ENCODE results near the gene ARHGAP15.

Gene ARHGAP15

DNA sequence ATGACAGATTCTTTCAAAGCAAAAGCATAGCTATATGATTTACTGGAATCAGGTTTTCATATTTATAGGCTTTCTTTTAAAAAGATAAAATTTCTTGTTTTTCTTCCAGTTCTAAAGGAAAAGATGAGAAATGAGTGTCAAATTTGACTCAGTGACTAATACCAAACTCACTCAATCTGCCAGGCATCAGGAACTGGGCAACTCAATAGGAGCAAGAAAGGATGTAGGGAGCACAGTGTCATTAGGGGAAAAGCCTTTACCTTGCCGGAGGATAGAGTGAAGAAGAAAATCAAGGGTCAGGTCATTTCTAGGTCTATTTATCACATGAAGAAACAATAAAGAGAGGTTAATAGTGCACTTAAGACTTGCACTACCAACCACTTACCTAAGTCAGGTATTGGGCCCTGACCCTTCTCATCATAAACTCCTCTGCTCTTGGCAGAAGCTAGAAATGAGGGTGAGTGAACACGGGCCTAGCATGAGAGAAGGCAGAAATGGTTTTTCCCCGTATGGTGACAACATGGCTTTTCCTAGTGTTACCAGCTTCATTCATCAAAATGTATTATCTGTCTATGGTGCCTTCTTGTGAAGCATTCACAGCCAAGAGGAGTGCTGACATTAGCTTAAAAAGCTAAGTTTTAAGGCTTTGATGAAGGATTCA, 151.0 kb downstream of the ARHGAP15 start:
- no peak for DNase-seq

DNA sequence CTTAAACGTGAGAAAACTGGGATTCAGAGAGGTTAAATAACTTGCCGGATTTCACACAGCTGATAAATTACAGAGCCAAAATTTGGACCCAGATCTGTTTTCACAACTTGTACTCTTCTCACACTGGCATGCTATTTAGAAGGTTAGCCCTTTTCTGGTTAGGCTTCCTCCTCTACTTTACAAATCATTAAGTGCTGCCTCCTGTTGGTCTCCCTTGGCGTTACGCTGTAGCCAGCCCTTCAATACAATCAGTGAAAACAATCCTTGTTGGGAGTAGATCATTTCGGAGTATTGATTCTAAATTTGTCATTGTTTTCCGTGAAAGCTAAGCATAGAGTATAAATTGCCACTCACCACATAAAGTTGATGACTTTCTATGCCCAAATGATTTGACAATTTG, 153.5 kb downstream of the ARHGAP15 start:
- peak; percentile 52 to 59 for DNase-seq

DNA sequence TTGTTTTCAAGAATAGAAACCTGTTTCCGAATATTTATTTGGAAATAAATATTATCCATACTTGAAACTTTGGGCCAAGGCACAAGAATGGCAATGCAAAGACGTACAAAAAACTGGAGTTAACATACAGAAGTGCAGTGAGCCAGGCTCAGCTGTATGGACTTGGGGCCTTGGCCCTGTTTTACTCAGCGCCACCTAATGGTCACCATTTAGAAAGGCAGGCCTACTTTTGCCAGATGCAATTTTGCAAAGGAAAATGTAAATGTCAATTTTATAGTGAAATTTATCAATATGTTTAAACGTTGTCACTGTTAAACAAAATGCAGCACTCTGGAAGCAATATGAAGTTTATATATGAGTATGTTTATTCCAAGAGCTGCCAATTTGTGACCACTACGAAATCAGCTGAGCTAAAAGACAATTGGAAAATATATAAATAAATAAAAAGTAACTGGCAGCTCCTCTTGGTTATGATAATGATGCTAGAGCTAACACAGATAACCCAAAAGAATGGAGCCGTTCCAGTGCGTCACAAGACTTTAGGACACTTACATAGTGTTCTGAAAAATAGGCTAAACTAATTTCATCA, 155.0 kb downstream of the ARHGAP15 start:
- DNase-seq: no peak

DNA sequence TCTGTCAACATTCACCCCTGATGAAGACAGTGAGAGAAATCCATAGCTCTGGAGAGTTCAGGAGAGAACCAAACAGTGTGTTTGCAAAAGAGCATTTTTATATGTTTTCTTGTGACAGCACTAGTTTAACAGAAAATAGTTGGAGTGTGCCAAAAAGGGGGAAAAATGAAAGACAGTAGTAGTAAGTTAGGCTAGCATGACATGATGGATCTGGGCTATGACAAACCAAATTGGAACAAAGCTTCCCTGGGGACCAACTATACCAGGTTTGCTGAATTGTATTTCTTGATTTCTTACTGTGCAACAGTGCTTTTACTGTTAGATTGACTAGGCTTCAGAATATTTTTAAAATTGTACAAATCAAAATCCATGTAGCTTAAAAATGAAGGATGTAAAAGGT, 159.8 kb downstream of the ARHGAP15 start:
- no peak for DNase-seq

DNA sequence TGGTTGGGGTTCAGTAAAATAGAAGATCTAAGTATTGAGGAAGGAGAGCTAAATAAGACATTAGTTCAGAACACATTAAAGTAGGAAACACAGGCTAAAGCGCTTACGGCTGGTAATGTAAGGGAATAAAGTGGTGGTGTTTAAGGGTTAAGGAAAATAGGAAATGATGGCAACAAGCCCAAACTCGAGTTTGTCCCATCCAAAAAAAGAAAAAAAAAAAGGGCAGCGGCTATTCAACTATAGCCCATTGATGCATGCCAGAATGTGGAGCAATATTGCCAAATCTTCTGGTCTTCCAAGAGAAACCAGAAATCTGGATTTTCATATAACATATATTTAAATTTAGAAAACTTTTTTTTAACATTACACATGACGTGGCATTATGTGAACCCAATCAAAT, 161.0 kb downstream of the ARHGAP15 start:
- no peak for DNase-seq

DNA sequence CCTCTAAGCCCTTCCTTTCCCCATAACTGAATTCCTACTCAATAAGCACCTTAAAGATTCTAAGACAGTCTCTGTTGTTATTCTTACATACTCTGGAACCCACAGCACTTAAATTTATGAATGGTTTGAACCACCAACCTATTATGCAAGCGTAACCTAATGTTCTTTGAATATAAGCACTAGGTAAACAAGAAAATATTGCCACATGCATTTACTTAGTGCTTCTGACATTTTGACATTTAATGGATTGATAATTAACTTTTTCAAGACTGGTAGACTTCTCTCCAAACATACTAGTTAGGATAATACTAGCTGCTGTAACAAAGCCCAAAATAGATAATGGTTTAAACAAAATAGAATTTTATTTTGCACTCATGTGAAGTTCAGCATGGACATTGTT, 164.8 kb downstream of the ARHGAP15 start:
- DNase-seq: no peak

DNA sequence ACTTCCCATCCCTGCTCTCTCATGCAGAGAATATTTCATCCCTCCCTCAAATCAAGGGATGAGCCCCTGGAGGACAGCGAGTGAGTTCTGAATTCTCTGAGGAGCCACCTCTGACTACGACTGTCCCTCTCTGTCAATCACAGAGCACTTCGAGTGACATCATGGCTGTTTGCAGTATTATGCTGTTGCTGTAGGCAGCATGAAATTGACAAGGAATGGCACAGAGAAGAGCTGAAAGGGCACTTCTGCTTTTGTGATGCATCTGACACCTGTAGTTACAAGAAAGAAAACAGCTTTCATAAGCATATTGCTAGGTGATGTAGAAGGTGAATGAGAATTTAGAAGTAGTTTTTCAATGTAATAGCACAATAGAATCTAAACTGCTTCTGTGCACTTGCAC, 166.9 kb downstream of the ARHGAP15 start:
- no peak for DNase-seq

DNA sequence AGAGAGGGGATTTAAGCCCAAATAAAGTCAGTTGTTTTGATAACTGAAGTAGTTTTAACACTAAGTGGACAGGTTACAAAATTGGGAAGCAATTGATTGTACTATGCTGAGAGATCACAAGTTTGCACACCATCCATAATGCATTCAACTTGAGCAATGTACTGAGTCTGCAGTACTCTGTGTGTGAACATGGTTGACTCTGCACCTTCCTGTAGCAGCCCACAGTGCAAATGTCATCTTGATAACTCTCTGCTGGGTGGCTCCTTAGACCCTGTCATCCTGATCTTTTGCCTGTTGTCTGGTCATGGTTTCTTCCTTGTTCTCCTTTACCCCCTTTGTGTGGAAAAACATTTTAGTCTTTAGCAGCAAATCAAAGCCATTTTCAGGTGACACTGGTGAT, 168.0 kb downstream of the ARHGAP15 start:
- DNase-seq: no peak

DNA sequence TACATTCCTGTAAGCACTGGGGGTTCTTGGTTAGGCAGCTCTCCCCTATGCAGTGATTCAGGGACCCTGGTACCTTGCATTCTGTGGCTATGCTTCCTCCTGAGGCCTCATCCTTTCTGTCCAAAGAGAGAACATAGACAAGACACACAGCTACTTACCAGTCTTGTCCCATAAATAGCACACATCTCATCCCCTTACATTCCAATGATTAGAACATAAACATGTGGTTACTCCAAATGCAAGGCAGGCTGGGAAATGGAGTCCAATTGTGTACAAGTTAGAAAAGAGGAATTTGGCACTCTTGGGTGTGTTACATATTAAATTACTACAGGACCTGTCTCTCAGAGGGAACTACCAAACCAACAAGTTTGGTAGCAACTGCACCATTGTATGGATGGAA, 171.3 kb downstream of the ARHGAP15 start:
- DNase-seq: no peak

DNA sequence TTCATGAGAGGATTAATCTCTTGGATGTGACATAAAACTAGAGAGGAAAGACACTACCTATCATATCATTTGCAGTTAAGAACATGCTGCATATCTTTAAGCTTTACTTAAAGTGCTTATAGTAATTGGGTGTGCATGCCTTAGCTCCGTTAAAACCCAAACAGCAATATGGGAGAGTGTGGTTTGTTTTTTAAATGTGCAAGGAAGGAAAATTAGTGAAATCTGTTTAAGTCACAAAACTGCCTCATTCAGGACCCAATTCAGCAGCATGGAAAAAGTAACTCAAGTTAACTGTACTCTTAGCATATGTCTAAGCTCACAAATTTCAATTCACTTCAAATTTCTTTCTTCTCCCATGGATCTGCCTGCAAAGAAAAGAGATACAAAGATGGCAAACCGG, 182.2 kb downstream of the ARHGAP15 start:
- DNase-seq: no peak

DNA sequence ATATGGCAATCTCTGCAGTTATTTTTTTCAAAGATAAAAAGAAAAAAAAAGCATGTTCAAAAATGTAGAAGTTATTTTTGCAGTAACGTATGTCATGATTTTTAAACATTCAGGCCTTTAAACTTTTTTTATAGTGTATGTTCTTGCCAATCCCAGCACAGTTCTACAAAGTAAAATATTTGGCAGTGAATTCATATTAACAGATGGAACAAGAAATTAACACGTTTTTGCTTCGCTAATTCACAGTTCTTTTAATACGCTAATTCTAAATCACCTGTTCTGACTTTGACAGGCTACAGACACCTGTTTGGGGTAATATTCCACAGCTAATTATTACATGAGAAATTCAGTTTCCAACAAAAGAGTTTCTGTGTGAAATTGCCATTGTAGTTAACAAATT, 183.2 kb downstream of the ARHGAP15 start:
- DNase-seq: no peak

DNA sequence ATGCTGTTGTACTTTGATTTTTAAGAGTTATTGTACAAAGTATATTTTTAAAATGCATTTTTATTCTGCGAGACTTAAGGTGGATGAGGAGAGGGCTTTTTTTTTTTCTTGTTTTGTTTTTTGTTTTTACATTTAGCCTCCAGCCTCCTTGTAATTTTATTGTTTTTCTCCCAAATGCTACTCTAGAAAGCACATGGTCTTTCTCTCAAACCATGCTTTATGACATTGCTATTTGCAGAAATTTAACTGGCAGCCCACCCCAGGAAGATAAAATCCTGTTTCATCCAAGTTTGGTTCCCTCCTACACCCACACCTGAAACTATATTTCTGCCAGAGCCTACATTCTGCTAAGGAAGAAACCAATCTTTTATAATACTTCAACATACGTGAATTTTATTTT, 184.6 kb downstream of the ARHGAP15 start:
- DNase-seq: no peak

DNA sequence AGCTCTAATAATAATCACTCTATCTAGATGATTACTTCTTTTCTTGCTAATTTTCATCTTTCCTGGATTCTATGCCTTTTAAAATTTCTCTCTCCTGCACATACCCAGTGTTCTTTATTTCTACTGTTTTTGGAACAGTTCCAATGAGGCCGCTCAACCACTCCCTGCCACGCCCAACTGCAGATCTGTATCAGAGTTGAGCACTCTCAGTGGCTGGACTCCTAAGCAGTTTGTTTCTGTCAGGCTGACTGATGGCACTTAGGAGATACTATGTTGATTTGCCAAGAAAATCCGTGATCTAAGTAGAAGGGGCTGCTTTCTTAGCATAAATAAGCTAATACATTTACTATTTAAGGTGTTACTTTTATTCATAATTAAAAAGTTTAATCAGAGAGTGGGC, 192.8 kb downstream of the ARHGAP15 start:
- DNase-seq: no peak

DNA sequence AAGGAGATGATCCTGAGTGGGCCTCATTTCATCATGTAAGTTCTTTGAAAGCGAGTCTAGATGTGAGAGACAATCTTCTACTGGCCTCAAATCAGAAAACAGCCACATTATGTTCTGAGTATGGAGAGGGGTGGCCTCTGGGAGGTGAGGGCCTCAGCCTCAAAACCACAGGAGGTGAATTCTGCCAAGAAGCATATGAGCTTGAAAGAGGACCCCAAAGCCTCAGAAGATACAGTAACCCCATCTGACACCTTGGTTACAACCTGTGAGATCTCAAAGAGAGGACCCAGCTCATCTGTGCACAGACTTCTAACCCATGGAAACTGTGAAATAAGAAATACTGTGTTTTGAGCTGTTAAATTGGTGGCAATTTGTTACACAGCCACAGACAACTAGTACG, 200.1 kb downstream of the ARHGAP15 start:
- DNase-seq: no peak

DNA sequence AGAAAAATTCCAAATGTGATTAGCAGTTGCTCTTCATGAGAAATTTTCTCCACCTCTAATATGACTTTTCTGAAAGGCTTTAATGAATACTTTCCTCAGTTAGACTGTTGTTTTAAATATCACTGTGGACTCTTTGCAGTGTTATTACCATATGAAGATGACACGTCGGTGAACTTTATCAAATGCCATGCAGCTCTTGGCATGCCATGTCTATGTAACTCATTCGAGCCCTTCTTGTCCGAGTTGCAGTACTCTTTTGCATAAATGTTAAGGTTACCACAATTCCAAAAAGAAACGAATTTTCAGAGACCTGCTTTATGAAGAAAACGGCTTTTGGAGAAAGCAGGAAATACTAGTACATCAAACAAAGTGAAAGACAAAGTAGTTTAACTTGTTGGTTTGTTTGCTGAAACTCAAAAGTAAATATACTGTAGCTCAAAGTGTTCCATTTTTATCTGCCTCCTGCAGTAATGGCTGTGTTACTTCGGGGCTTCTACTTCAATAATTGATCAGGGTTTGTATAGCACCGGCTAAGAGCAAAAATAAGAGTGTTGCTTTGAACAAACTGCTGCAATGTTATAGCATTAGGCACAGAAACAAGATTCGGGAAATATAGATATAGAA, 204.1 kb downstream of the ARHGAP15 start:
- DNase-seq: no peak

DNA sequence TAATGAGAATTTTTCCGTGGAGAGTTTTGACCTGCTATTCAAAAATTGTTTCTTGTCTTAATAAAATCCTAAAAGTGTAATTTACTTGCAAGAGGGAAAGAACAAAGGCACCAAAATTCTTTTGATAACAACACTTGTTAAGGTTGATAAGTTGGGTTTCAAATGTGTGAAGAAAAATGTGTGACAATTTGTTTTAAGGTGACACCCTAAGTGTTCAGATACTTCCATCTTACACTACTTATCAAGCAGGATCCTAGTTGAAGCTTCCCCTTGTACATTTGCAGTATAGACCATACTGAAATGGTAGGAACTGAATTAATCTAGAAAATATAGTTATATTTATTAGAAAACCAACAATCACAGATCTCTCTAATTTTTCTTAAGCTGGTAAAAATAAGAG, 204.6 kb downstream of the ARHGAP15 start:
- DNase-seq: no peak

DNA sequence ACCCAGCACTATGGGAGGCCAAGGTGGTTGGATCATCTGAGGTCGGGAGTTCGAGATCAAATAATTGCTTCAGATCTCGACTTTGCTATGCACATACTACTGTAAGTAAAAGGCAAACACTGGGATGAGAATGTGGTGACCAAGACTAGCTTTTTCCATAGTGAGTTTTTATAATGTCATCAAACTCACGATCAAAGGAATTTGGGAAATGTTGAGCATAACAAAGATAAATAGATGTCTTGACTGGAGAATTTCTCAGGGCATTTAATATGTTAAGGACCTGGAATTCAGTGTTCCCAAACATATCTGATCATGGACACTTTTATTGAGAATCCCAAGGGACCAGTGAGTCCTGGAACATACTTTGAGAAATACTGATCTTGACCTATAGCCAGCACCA, 205.6 kb downstream of the ARHGAP15 start:
- no peak for DNase-seq

DNA sequence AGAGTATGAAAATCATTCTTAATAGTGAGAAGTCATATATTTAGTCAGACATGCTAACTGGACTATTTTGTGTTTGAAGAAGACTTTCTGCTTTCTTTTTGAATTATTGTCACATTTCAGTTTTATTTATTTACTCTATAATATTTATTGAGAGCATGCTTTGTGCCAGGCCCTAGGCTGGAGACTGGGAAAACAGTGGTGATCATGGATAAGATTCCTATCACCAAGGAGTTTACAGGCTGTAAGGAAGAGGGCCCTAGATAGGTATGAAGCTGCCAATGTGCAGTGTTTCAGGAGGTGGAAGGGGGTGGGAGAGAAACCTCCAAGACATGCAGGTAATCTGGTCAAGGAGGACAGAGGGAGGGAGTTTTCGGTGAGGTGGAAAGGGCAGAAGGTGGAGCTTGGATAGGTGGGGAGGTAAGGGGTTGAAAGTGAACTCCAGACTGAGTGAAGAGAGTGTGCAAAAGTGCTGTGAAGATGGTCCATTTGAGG, 207.5 kb downstream of the ARHGAP15 start:
- DNase-seq: no peak

DNA sequence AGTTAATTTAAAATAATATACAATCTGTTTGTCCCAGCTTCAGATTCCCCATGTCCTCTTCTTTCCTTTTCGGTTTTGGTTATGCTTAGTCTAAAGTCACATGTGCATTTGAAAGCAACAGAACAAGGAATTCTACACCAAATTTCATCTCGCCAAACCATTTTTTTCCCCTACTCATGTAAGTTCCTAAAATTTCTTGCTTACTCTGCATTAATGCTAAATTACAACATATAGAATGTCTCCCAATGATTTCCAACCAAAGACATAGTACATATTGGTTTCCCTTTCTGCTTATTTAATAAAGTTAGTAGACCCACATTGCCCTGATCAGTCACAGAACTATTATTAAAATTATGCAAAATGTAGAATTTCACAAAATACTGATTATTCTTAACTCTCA, 212.3 kb downstream of the ARHGAP15 start:
- DNase-seq: no peak

DNA sequence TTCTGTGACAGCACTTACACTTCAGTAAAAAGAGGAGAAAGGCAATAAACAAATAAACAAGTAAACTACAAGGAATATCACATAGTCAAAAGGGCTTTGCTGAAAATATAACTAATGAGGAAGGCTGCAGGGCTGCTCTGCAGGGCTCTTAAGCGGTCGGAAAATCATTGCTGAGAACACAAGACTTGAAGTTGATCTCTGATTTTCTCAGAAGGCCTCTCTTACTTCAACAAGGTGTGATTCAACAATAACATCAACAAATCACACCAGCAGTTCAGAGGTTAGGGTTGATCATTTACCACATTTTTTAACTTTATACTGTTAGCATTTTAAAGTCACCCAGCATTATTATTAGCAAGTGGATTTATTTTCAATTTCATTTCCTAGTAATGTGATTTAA, 215.6 kb downstream of the ARHGAP15 start:
- DNase-seq: no peak

DNA sequence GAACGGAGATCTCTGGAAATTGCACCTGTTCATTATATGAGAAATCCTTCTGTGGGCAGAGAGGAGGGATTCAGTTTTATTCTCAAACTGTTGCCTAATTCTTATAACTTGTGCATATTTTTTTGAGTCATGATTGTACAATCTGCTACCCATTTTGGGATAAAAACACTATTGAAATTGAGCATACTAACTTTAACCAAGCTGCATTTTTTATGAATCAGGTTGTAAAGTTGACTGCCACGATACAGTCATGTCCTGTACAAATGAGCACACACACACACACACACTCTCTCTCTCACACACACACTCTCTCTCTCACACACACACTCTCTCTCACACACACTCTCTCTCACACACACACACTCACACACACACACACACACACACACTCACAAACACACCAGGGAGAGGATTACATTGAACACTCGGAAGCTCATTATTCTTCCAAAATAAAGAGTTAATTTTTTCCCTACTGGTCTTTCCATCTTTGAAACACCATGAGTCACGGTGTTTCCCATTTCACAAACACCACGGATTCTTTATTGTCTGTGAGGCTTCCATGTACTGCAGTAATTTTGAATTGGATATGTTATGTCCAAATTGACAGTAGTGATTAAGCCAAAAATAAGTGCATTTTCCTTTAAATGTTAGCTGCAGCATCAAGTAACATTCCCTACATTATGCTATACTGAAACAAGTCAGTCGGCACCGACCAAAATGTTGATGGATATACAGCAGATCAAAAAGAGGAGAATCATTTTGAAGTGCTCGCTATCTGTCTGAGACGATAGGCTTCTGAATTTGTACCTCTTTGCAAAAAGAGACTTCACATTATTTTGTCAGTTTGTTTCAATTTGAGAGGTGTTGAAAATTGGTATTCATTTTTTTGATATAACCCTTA, 216.9 kb downstream of the ARHGAP15 start:
- no peak for DNase-seq

DNA sequence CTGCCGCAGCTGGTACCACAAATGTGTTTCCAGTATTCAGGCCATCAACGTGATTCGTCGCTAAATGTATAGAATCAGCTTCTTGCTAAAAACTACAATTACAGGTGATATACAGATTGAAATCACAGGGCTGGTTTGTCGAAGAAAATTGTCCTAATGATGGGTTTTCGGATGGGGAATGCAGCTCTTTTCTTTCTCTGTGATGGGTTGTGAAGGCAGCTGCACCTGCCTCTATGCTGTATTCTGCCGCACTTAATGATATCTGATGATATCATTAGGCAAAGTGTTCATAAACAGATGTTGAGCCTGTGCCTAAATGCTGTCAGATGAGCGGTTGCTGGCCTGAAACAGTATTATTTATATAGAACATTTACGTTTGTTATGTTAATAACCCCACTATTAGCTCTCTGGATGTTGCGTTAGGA, 218.1 kb downstream of the ARHGAP15 start:
- DNase-seq: no peak

DNA sequence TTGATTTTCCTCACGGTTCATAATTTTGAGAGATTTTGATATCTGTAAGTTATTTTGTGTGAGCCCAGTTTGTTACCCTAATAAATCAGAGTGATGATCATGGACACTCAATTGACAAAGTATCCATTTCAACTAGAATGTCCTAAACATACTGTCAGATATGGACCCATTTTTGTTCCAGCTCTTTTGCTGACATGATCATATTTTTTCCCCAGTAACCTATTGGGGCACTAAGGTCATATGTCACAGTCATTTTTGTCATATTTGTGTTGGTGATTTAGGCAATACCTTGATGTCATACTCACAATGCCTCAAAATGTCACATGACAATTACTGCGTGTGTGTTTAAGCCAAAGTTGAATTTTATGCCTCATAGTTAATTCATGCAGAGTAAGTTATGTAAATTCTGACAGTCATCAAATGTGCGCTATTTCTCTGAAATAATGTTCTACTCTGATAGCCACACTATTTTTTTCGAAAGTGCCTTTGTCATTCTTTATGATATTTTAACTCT, 218.7 kb downstream of the ARHGAP15 start:
- DNase-seq: no peak
